Parathyroid adenoma (tissue), 2 donors: ENCODE data around the gene PEX3.

Experiments used
- H2AFZ ChIP-seq: fragments of 300-600 bp; sonication (generic); one replicate; pipeline ENCODE4 v1.7.0; 2017; ENCODE audit warnings: antibody characterized with exemption, mild to moderate bottlenecking
- H3K27ac ChIP-seq: fragments of 300-600 bp; sonication (generic); one replicate; pipeline ENCODE4 v1.7.0; 2017
- H3K27me3 ChIP-seq: fragments of 300-600 bp; sonication (generic); one replicate; pipeline ENCODE4 v1.7.0; 2017; ENCODE audit warnings: low read length; ENCODE audit not compliant: control insufficient read depth, insufficient read depth
- H3K36me3 ChIP-seq: fragments of 300-600 bp; sonication (generic); one replicate; pipeline ENCODE4 v1.7.0; 2017; ENCODE audit warnings: low read length; ENCODE audit not compliant: control insufficient read depth, insufficient read depth
- H3K4me1 ChIP-seq: fragments of 300-600 bp; sonication (generic); one replicate; pipeline ENCODE4 v1.7.0; 2017; ENCODE audit warnings: control low read depth
- H3K4me2 ChIP-seq: fragments of 300-600 bp; sonication (generic); one replicate; pipeline ENCODE4 v1.7.0; 2017; ENCODE audit warnings: low read length
- H3K4me3 ChIP-seq: fragments of 300-600 bp; sonication (generic); one replicate; pipeline ENCODE4 v1.7.0; 2017; ENCODE audit warnings: low read depth, low read length
- H3K79me2 ChIP-seq: fragments of 300-600 bp; sonication (generic); one replicate; pipeline ENCODE4 v1.7.0; 2017; ENCODE audit warnings: control low read depth
- H3K9ac ChIP-seq: fragments of 300-600 bp; sonication (generic); one replicate; pipeline ENCODE4 v1.7.0; 2017; ENCODE audit warnings: mild to moderate bottlenecking
- H3K9me3 ChIP-seq: fragments of 300-600 bp; sonication (generic); one replicate; pipeline ENCODE4 v1.7.0; 2017; ENCODE audit warnings: low read length; ENCODE audit not compliant: control insufficient read depth
- TF ChIP-seq, protein P1 (sequence below): fragments of 300-600 bp; sonication (generic); IDR thresholded peaks from one replicate; pipeline ENCODE4 v1.7.0; 2017; ENCODE audit warnings: antibody characterized with exemption, mild to moderate bottlenecking
- donor health status: primary hyperparathyroidism.

PEX3 gene

GRCh38 chr6:143490244-143490643 is 39.6 kb downstream of the PEX3 start:
- Histone ChIP-seq H3K79me2 (no peaks in the 10 kb centered on the region), H3K27me3 (no peaks in the 10 kb centered on the region), H3K27ac (no peak overlapping the region), H3K9ac (no peak overlapping the region), H3K9me3 (no peaks in the 10 kb centered on the region), H2AFZ (no peak overlapping the region), H3K4me2 (no peak overlapping the region), H3K4me3 (no peak overlapping the region), H3K4me1 (no peaks in the 10 kb centered on the region), H3K36me3 (no peaks in the 10 kb centered on the region)
- TF ChIP-seq, protein P1, sequence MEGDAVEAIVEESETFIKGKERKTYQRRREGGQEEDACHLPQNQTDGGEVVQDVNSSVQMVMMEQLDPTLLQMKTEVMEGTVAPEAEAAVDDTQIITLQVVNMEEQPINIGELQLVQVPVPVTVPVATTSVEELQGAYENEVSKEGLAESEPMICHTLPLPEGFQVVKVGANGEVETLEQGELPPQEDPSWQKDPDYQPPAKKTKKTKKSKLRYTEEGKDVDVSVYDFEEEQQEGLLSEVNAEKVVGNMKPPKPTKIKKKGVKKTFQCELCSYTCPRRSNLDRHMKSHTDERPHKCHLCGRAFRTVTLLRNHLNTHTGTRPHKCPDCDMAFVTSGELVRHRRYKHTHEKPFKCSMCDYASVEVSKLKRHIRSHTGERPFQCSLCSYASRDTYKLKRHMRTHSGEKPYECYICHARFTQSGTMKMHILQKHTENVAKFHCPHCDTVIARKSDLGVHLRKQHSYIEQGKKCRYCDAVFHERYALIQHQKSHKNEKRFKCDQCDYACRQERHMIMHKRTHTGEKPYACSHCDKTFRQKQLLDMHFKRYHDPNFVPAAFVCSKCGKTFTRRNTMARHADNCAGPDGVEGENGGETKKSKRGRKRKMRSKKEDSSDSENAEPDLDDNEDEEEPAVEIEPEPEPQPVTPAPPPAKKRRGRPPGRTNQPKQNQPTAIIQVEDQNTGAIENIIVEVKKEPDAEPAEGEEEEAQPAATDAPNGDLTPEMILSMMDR, result no peak

GRCh38 chr6:143490775-143491174 is 40.2 kb downstream of the PEX3 start:
- no peaks in the 10 kb centered on the region for H3K9me3 ChIP-seq
- H3K36me3 ChIP-seq, result no peaks in the 10 kb centered on the region
- H3K79me2 ChIP-seq, result no peaks in the 10 kb centered on the region
- H3K27ac ChIP-seq, result no peak overlapping the region
- H3K4me2 ChIP-seq, result no peak overlapping the region
- TF ChIP-seq, protein P1, result no peak
- no peaks in the 10 kb centered on the region for H3K4me1 ChIP-seq
- H3K9ac ChIP-seq, result no peak overlapping the region
- no peak overlapping the region for H2AFZ ChIP-seq
- H3K27me3 ChIP-seq, result no peaks in the 10 kb centered on the region
- no peak overlapping the region for H3K4me3 ChIP-seq

GRCh38 chr6:143496974-143497373 is 46.4 kb downstream of the PEX3 start:
- H3K36me3 ChIP-seq, result no peaks in the 10 kb centered on the region
- no peak overlapping the region for H3K4me2 ChIP-seq
- H3K9ac ChIP-seq, result no peak overlapping the region
- no peaks in the 10 kb centered on the region for H3K4me1 ChIP-seq
- H3K4me3 ChIP-seq, result no peak overlapping the region
- TF ChIP-seq, protein P1, result no peak
- no peaks in the 10 kb centered on the region for H3K9me3 ChIP-seq
- H2AFZ ChIP-seq, result no peak overlapping the region
- no peaks in the 10 kb centered on the region for H3K79me2 ChIP-seq
- H3K27me3 ChIP-seq, result no peaks in the 10 kb centered on the region
- no peak overlapping the region for H3K27ac ChIP-seq

GRCh38 chr6:143498428-143498827 is 47.8 kb downstream of the PEX3 start:
- Histone ChIP-seq H2AFZ (no peak overlapping the region), H3K9ac (no peak overlapping the region), H3K27me3 (no peaks in the 10 kb centered on the region), H3K79me2 (no peaks in the 10 kb centered on the region), H3K9me3 (no peaks in the 10 kb centered on the region), H3K4me1 (no peaks in the 10 kb centered on the region), H3K4me2 (no peak overlapping the region), H3K4me3 (no peak overlapping the region), H3K27ac (no peak overlapping the region), H3K36me3 (no peaks in the 10 kb centered on the region)
- TF ChIP-seq, protein P1, result no peak

- Histone ChIP-seq H3K4me3 (no peak overlapping the region), H3K9me3 (no peaks in the 10 kb centered on the region), H3K27me3 (no peaks in the 10 kb centered on the region), H3K79me2 (no peaks in the 10 kb centered on the region), H2AFZ (no peak overlapping the region), H3K36me3 (no peaks in the 10 kb centered on the region), H3K4me2 (no peak overlapping the region), H3K4me1 (no peaks in the 10 kb centered on the region), H3K9ac (no peak overlapping the region), H3K27ac (no peak overlapping the region)
- TF ChIP-seq, protein P1, result no peak
These were observed 51.2 kb downstream of the PEX3 start for GRCh38 chr6:143501851-143502250.
